ENCODE data around the gene RIC1. TPM values are rescaled to one million over a fixed set of nuclear protein-coding genes. Genes with fewer than 3 reads are reported as not detected.

RIC1 gene
- total and polyA plus RNA-seq, 9 of the 15 experiments (the other 6 are each of a cell fraction or from before 2014, with no cell fraction given) = 3.2 to 25.8 (median 15.0) TPM

DNA sequence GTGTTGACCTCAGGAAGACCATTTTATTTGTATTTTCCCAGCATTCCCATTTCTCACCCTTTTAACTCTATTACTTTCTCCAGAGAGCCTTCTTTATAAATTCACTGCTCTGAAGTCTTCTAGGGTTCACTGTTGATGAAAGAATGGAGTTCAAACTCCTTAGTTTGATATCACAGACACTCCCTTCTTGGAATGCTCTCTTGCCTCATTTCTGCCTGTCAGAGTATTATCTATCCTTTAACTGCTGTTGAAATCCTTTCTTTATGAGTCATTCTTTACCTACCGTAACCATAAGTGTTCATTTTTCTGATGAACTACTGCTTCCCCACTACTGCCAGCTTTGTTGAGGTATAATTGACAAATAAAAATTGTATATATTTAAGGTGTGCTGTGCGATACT lies 4.3 kb downstream of the RIC1 start (continued):
- no peak for TF ChIP-seq TOE1 (IDR thresholded peaks at IDR 0.05; ENCODE audit: borderline replicate concordance)
- TF ChIP-seq TOE1 (CRISPR knock-in tag; IDR thresholded peaks at IDR 0.05; ENCODE audit: borderline replicate concordance, low read depth) = no peak
- TF ChIP-seq, protein P1, sequence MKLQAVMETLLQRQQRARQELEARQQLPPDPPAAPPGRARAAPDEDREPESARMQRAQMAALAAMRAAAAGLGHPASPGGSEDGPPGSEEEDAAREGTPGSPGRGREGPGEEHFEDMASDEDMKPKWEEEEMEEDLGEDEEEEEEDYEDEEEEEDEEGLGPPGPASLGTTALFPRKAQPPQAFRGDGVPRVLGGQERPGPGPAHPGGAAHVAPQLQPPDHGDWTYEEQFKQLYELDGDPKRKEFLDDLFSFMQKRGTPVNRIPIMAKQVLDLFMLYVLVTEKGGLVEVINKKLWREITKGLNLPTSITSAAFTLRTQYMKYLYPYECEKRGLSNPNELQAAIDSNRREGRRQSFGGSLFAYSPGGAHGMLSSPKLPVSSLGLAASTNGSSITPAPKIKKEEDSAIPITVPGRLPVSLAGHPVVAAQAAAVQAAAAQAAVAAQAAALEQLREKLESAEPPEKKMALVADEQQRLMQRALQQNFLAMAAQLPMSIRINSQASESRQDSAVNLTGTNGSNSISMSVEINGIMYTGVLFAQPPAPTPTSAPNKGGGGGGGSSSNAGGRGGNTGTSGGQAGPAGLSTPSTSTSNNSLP (IDR thresholded peaks at IDR 0.05; ENCODE audit: borderline replicate concordance, low read depth, low read length) = peak; percentile 71; the same call in 1 of the 2 replicates
- TF ChIP-seq, protein P2, sequence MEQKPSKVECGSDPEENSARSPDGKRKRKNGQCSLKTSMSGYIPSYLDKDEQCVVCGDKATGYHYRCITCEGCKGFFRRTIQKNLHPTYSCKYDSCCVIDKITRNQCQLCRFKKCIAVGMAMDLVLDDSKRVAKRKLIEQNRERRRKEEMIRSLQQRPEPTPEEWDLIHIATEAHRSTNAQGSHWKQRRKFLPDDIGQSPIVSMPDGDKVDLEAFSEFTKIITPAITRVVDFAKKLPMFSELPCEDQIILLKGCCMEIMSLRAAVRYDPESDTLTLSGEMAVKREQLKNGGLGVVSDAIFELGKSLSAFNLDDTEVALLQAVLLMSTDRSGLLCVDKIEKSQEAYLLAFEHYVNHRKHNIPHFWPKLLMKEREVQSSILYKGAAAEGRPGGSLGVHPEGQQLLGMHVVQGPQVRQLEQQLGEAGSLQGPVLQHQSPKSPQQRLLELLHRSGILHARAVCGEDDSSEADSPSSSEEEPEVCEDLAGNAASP (IDR thresholded peaks at IDR 0.05) = no peak
- TF ChIP-seq MEIS2 (IDR thresholded peaks at IDR 0.05; ENCODE audit: partially characterized antibody) = peak; percentile 66
- TF ChIP-seq TRIM28 (IDR thresholded peaks at IDR 0.05) = no peak
- TF ChIP-seq ZNF77 (CRISPR knock-in tag; IDR thresholded peaks at IDR 0.05) = no peak
- TF ChIP-seq PRPF4 (IDR thresholded peaks at IDR 0.05; ENCODE audit: insufficient read depth, low read depth, low read length, poor library complexity, severe bottlenecking) = no peak
- TF ChIP-seq COPS2 (conservative IDR thresholded peaks at IDR 0.05) = no peak
- TF ChIP-seq FUS (optimal IDR thresholded peaks at IDR 0.05; ENCODE audit: low read depth, low read length) = no peak
- no peak for TF ChIP-seq SETDB1 (IDR thresholded peaks at IDR 0.05; ENCODE audit: low read length)
- no peak for TF ChIP-seq RCOR1 (IDR thresholded peaks at IDR 0.05; ENCODE audit: borderline replicate concordance in 1 of 2, low read depth in 2 of 2, low read length in 2 of 2)
- TF ChIP-seq SRSF3 (IDR thresholded peaks at IDR 0.05; ENCODE audit: insufficient read depth, low read length) = no peak
- TF ChIP-seq, protein P3, sequence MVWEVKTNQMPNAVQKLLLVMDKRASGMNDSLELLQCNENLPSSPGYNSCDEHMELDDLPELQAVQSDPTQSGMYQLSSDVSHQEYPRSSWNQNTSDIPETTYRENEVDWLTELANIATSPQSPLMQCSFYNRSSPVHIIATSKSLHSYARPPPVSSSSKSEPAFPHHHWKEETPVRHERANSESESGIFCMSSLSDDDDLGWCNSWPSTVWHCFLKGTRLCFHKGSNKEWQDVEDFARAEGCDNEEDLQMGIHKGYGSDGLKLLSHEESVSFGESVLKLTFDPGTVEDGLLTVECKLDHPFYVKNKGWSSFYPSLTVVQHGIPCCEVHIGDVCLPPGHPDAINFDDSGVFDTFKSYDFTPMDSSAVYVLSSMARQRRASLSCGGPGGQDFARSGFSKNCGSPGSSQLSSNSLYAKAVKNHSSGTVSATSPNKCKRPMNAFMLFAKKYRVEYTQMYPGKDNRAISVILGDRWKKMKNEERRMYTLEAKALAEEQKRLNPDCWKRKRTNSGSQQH (CRISPR knock-in tag; IDR thresholded peaks at IDR 0.05) = no peak
- TF ChIP-seq NR4A1 (CRISPR knock-in tag; IDR thresholded peaks at IDR 0.05) = no peak
- no peak for TF ChIP-seq NR4A1 (tag; IDR thresholded peaks at IDR 0.05)
- TF ChIP-seq NFE2L1 (tag; IDR thresholded peaks at IDR 0.05; ENCODE audit: borderline replicate concordance, low read depth) = no peak
- TF ChIP-seq NFYB (IDR thresholded peaks at IDR 0.05; ENCODE audit: extremely low read depth, insufficient read length) = no peak
- no peak for TF ChIP-seq CHD4 (IDR thresholded peaks at IDR 0.05; ENCODE audit: insufficient read depth, insufficient replicate concordance, low read depth, low read length, poor library complexity, severe bottlenecking)
- TF ChIP-seq ZNF274 (IDR thresholded peaks at IDR 0.05; ENCODE audit: borderline replicate concordance, low read depth, low read length) = no peak
- TF ChIP-seq GATA2 (CRISPR knock-in tag; IDR thresholded peaks at IDR 0.05) = no peak
- TF ChIP-seq, protein P4, sequence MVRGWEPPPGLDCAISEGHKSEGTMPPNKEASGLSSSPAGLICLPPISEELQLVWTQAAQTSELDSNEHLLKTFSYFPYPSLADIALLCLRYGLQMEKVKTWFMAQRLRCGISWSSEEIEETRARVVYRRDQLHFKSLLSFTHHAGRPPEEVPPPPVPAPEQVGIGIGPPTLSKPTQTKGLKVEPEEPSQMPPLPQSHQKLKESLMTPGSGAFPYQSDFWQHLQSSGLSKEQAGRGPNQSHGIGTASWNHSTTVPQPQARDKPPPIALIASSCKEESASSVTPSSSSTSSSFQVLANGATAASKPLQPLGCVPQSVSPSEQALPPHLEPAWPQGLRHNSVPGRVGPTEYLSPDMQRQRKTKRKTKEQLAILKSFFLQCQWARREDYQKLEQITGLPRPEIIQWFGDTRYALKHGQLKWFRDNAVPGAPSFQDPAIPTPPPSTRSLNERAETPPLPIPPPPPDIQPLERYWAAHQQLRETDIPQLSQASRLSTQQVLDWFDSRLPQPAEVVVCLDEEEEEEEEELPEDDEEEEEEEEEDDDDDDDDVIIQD (CRISPR knock-in tag; IDR thresholded peaks at IDR 0.05) = no peak
- TF ChIP-seq GTF2A2 (tag; IDR thresholded peaks at IDR 0.05) = no peak
- no peak for TF ChIP-seq CBX1 (IDR thresholded peaks at IDR 0.05; ENCODE audit: low read depth)
